Testis (tissue), 3 donors: Measurements from ENCODE around the gene CACNA1C. TPM values are rescaled to one million over a fixed set of nuclear protein-coding genes. Genes with fewer than 3 reads are reported as not detected.

ENCODE experiments used
- DNase-seq: peaks from one replicate; pipeline ENCODE4 v3.0.0-alpha.2; 2019
- H3K27ac ChIP-seq, 2 donors: fragments of 200-600 bp; sonication (generic); one replicate each; pipeline ENCODE4 v1.5.1; 2019
- H3K27me3 ChIP-seq: fragments of 200-600 bp; sonication (generic); one replicate; pipeline ENCODE4 v1.5.1; 2019
- H3K36me3 ChIP-seq: fragments of 200-600 bp; sonication (generic); one replicate; pipeline ENCODE4 v1.5.1; 2017; ENCODE audit warnings: low read depth; ENCODE audit errors: missing control alignments
- H3K4me1 ChIP-seq: fragments of 200-600 bp; sonication (generic); one replicate; pipeline ENCODE4 v1.5.1; 2019
- H3K4me3 ChIP-seq, 2 donors: fragments of 200-600 bp; sonication (generic); one replicate each; pipeline ENCODE4 v1.5.1; 2017 to 2019
- H3K9me3 ChIP-seq: fragments of 200-600 bp; sonication (generic); one replicate; pipeline ENCODE4 v1.5.1; 2017
- POLR2A ChIP-seq: fragments of 450-650 bp; IDR thresholded peaks from one replicate; pipeline ENCODE4 v1.6.1; 2017; ENCODE audit warnings: antibody characterized with exemption, mild to moderate bottlenecking, moderate library complexity
- WGBS, 2 donors: methylation state at CpG; one replicate each; pipeline ENCODE4 v1.1.5; 2018; 5-methylcytosine and 5-hydroxymethylcytosine counted together
- intact Hi-C: fragments of 100-400 bp; cut with DNase I; formaldehyde crosslinking; loops from one replicate; pipeline ENCODE4 v1.15.1; 2023; ENCODE audit warnings: low total_unique reads
- polyA plus RNA-seq: library from polyadenylated mRNA; stranded (reverse); fragments of 350-450 nt; fragmentation: Illumina TruSeq; extraction: RNeasy Lipid Tissue Mini Kit (QIAGEN cat#74804); gene quantifications from one replicate; pipeline ENCODE4 v1.2.3, GENCODE V29; 2014; ENCODE audit warnings: low read depth, low replicate concordance; ENCODE audit not compliant: insufficient read depth
- total RNA-seq, 2 donors: library from RNA; depleted of rRNA; stranded (reverse); fragments of >200 nt; gene quantifications; one replicate each; pipeline ENCODE4 v1.2.3, GENCODE V29; 2016
- TF ChIP-seq, protein P1 (sequence below), 3 experiments: fragments of 450-650 bp in 2 of 3; fragments of 200-600 bp in 1 of 3; sonication (generic) in 1 of 3; IDR thresholded peaks; one replicate each; pipeline ENCODE4 v1.5.1; 2016 to 2019; ENCODE audit warnings: antibody characterized with exemption in 3 of 3, mild to moderate bottlenecking in 2 of 3, moderate library complexity in 1 of 3

Gene CACNA1C
- total and polyA plus RNA-seq, 3 donors from 2014 or later: 20.3 to 36.8 (median 32.0) TPM

DNA sequence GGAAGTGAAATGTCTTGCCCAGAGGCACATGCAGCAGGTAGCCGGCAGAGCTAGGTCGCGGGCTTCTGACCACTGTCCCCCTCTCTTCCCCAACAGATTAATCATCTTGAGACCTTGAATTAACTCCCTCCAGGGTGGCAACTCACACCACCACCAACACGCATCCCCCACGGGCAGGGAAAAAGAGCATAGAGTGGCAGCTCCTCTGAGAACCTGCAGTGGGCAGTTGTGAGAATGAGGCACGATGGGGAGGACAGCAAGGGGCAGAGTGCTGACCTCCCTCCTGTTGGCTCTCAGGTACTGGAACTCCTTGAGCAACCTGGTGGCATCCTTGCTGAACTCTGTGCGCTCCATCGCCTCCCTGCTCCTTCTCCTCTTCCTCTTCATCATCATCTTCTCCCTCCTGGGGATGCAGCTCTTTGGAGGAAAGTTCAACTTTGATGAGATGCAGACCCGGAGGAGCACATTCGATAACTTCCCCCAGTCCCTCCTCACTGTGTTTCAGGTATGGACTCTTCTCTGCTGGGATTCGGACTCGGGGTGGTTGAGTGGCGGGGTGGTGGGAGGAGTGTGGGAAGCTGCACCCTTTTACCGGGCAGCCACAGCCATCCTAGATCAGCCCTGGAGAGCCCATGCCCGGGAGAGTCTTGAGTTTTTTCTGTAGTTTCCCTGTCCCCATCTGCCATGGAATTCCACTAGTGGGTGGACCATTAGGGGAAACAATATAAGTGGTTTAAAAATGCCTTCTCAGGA lies 528.7 kb downstream of the CACNA1C start:
- no peak overlapping the region for H3K4me3 ChIP-seq
- 87 to 91% methylated on average over 13 to 15 of the region's 15 CpGs for WGBS, 2 donors
- no peaks in the 10 kb centered on the region for H3K27me3 ChIP-seq
- no peaks in the 10 kb centered on the region for H3K4me1 ChIP-seq
- H3K9me3 ChIP-seq: no peaks in the 10 kb centered on the region
- DNase-seq: no peak
- H3K36me3 ChIP-seq: no peaks in the 10 kb centered on the region
- intact Hi-C loops: loop anchor here (10.0 kb wide), 1 partner anchor 527 kb away; the partner anchor contains the start of gene CACNA1C
- no peak overlapping the region for H3K27ac ChIP-seq
- TF ChIP-seq, protein P1, sequence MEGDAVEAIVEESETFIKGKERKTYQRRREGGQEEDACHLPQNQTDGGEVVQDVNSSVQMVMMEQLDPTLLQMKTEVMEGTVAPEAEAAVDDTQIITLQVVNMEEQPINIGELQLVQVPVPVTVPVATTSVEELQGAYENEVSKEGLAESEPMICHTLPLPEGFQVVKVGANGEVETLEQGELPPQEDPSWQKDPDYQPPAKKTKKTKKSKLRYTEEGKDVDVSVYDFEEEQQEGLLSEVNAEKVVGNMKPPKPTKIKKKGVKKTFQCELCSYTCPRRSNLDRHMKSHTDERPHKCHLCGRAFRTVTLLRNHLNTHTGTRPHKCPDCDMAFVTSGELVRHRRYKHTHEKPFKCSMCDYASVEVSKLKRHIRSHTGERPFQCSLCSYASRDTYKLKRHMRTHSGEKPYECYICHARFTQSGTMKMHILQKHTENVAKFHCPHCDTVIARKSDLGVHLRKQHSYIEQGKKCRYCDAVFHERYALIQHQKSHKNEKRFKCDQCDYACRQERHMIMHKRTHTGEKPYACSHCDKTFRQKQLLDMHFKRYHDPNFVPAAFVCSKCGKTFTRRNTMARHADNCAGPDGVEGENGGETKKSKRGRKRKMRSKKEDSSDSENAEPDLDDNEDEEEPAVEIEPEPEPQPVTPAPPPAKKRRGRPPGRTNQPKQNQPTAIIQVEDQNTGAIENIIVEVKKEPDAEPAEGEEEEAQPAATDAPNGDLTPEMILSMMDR (IDR thresholded peaks at IDR 0.05): no peak
- no peak for TF ChIP-seq POLR2A

DNA sequence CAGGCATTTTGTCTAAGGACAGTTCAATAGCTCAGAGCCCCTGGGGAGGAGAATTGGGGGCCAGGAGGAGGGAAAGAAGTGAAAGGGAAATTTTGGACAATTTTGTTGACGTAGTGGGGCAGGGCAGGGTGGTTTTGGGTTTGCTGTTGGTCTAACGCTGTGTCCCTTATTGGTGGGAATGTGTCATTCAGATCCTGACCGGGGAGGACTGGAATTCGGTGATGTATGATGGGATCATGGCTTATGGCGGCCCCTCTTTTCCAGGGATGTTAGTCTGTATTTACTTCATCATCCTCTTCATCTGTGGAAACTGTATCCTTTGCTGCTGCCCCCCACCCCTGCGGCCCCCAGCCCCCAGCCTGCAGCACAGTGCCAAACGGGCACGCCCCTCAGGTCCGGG lies 529.8 kb downstream of the CACNA1C start:
- WGBS, 2 donors: 50 to 62% methylated on average over 6 to 9 of the region's 9 CpGs
- Histone ChIP-seq H3K9me3 (no peaks in the 10 kb centered on the region), H3K4me3 (peak overlapping the region; percentile 27 to 38), H3K27me3 (no peaks in the 10 kb centered on the region), H3K4me1 (no peaks in the 10 kb centered on the region), H3K27ac (no peak overlapping the region), H3K36me3 (no peaks in the 10 kb centered on the region)
- intact Hi-C loops: loop anchor here (10.0 kb wide), 1 partner anchor 528 kb away; the partner anchor contains the start of gene CACNA1C
- TF ChIP-seq, protein P1 (IDR thresholded peaks at IDR 0.05): no peak
- TF ChIP-seq POLR2A: no peak
- DNase-seq: no peak

DNA sequence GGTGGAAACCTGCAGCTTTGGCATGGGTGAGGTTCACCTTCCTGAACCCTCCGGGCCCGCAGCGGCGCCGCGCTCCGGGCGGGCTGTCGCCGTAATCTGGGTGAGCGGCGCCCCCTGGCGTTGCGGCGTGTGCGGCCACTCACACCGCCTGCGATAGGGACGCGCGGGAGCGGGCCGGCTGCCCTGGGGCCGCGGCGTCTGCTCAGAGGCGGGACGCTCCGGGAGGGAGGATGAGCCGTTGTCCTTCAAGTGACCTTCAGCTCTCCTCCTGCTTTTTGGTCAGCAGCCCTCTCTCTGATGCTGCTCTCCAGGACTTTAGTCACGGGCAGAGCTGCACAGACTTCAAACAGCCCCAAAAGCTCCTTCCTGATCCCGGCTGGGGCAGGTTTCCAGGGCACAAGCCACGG lies 530.3 kb downstream of the CACNA1C start:
- 0 to 3% methylated on average over 1 to 23 of the region's 33 CpGs for whole genome bisulfite sequencing, 2 donors
- no peak for TF ChIP-seq POLR2A
- TF ChIP-seq, protein P1 (IDR thresholded peaks at IDR 0.05): peak; percentile 72 to 92 (median 90)
- H3K27ac ChIP-seq: no peak overlapping the region
- peak; percentile 79 for DNase-seq
- H3K4me3 ChIP-seq: peak overlapping the region; percentile 27 to 38
- intact Hi-C loops: loop anchor here (10.0 kb wide), 1 partner anchor 528 kb away; the partner anchor contains the start of gene CACNA1C
- H3K4me1 ChIP-seq: no peaks in the 10 kb centered on the region
- no peaks in the 10 kb centered on the region for H3K36me3 ChIP-seq
- H3K9me3 ChIP-seq: no peaks in the 10 kb centered on the region
- no peaks in the 10 kb centered on the region for H3K27me3 ChIP-seq

DNA sequence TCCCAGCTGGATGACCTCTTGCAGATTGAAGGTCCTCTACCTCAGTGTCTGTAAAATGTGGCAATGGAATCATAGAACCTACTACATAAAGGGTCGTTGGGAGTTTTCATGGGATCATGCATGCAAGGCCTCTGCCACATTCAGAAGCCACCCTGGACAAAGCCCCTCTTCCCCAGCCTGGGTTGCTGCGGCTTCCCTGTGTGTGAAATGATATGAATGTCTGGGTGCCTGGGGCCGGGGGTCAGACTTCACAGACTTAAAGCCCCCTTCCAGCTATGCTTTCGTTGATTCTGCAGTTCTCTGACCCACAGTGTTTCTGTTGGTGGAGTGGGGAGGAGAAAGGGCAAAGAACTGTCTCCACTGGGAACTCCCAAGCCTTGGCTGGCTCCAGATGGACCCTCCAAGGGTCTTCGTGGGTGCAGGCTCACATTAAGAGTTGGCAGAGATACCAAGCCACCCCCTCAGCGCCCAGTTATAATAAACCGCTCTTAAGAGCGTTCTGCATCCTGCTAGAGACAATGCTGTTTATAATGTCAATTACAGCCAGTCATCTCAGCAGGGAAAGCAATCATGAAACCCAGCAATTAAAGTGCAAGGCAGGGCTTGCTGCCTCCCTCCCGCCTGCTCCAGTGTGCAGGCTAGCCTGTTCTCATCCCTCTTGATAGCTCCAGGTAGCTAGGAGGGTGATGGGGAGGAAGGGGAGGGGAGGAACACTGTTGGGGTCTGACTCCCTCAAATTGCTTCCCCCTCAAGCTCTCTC lies 531.0 kb downstream of the CACNA1C start:
- no peak for DNase-seq
- Histone ChIP-seq H3K36me3 (no peaks in the 10 kb centered on the region), H3K9me3 (no peaks in the 10 kb centered on the region), H3K4me1 (no peaks in the 10 kb centered on the region), H3K27me3 (no peaks in the 10 kb centered on the region), H3K4me3 (no peak overlapping the region), H3K27ac (no peak overlapping the region)
- intact Hi-C loops: loop anchor here (10.0 kb wide), 1 partner anchor 529 kb away; the partner anchor contains the start of gene CACNA1C
- WGBS, 2 donors: 63 to 68% methylated on average over 6 to 9 of the region's 9 CpGs
- TF ChIP-seq POLR2A: no peak
- TF ChIP-seq, protein P1 (IDR thresholded peaks at IDR 0.05): no peak
